DND-41 (cell line): ENCODE data around the gene NLGN2.

ENCODE experiments used
- ATAC-seq: fragments of 200-7000 bp; cut with Tn5 transposase; 3 replicates; pipeline ENCODE4 v1.9.1; 2021; ENCODE audit warnings: low read depth; ENCODE audit not compliant: insufficient read depth
- DNase-seq: peaks from one replicate; pipeline ENCODE4 v3.0.0-alpha.2; 2020
- H2AFZ ChIP-seq: 2 replicates; pipeline ENCODE4 v1.6.0; 2012; ENCODE audit warnings: low read depth, low read length
- H3K27ac ChIP-seq: 2 replicates; pipeline ENCODE4 v1.5.1; 2012; ENCODE audit warnings: low read length, inconsistent platforms
- H3K27me3 ChIP-seq: fragments of 200-600 bp; sonication (generic); 2 replicates; pipeline ENCODE4 v1.6.0; 2012; ENCODE audit warnings: low read length, mild to moderate bottlenecking, inconsistent platforms; ENCODE audit not compliant: insufficient read depth, poor library complexity
- H3K36me3 ChIP-seq: 2 replicates; pipeline ENCODE4 v1.5.1; 2012; ENCODE audit warnings: low read length, inconsistent platforms; ENCODE audit not compliant: insufficient read depth
- H3K4me1 ChIP-seq: 2 replicates; pipeline ENCODE4 v1.5.1; 2012; ENCODE audit warnings: mild to moderate bottlenecking, low read length; ENCODE audit not compliant: insufficient read depth
- H3K4me2 ChIP-seq: 2 replicates; pipeline ENCODE4 v1.6.0; 2012; ENCODE audit warnings: mild to moderate bottlenecking, moderate library complexity, low read length, inconsistent platforms; ENCODE audit not compliant: insufficient read depth
- H3K4me3 ChIP-seq, 2 experiments: fragments of 200-600 bp in 1 of 2; shearing (Covaris generic) in 1 of 2; 2 replicates each; pipeline ENCODE4 v1.5.1; 2012 to 2016; ENCODE audit warnings: inconsistent platforms in 2 of 2, low read length in 2 of 2, mild to moderate bottlenecking in 2 of 2, low read depth in 1 of 2, moderate library complexity in 1 of 2
- H3K79me2 ChIP-seq: 2 replicates; pipeline ENCODE4 v1.6.0; 2012; ENCODE audit warnings: low read length, inconsistent platforms; ENCODE audit not compliant: insufficient read depth
- H3K9ac ChIP-seq: 2 replicates; pipeline ENCODE4 v1.6.0; 2012; ENCODE audit warnings: low read depth, mild to moderate bottlenecking, inconsistent platforms, low read length, moderate library complexity
- H3K9me3 ChIP-seq: 2 replicates; pipeline ENCODE4 v1.5.1; 2012; ENCODE audit warnings: low read length, moderate library complexity, mild to moderate bottlenecking, inconsistent platforms; ENCODE audit not compliant: insufficient read depth, severe bottlenecking
- H4K20me1 ChIP-seq: 2 replicates; pipeline ENCODE4 v1.6.0; 2012; ENCODE audit warnings: low read length; ENCODE audit not compliant: insufficient read depth
- CTCF ChIP-seq: IDR thresholded peaks from 2 replicates; pipeline ENCODE4 v1.5.1; 2012; ENCODE audit warnings: borderline replicate concordance, low read length, moderate library complexity, mild to moderate bottlenecking; ENCODE audit not compliant: poor library complexity, severe bottlenecking; ENCODE audit errors: extremely low read depth
- EZH2 ChIP-seq: IDR thresholded peaks from 3 replicates; pipeline ENCODE4 v1.6.1; 2012; ENCODE audit warnings: borderline replicate concordance, low read depth, mild to moderate bottlenecking, moderate library complexity, low read length, inconsistent platforms; ENCODE audit not compliant: severe bottlenecking

Gene NLGN2

GRCh38 chr17:7418472-7419152 lies 11.0 kb downstream of the NLGN2 start:
- H3K9me3 ChIP-seq: no peaks in the 10 kb centered on the region
- DNase-seq (no peak), ATAC-seq (no peak)
- no peak overlapping the region for H3K4me3 ChIP-seq
- no peaks in the 10 kb centered on the region for H3K79me2 ChIP-seq
- no peak overlapping the region for H3K9ac ChIP-seq
- no peaks in the 10 kb centered on the region for H3K36me3 ChIP-seq
- H3K27ac ChIP-seq: no peak overlapping the region
- no peaks in the 10 kb centered on the region for H4K20me1 ChIP-seq
- H3K4me1 ChIP-seq: no peaks in the 10 kb centered on the region
- no peak overlapping the region for H2AFZ ChIP-seq
- H3K4me2 ChIP-seq: no peak overlapping the region
- no peak for TF ChIP-seq CTCF
- no peak for TF ChIP-seq EZH2
- no peaks in the 10 kb centered on the region for H3K27me3 ChIP-seq

GRCh38 chr17:7419819-7420610 lies 12.4 kb downstream of the NLGN2 start, which contains the start of gene SPEM1:
Gene SPEM1, plus strand, starts transcription at chr17:7420324. Its CDS starts 61 bp downstream, at chr17:7420385.
- Histone ChIP-seq H3K27ac (no peak within 1 kb of the TSS), H3K9me3 (no peaks in the 10 kb centered on the region), H3K36me3 (no peaks in the 10 kb centered on the region), H3K9ac (no peak within 1 kb of the TSS), H3K27me3 (no peaks in the 10 kb centered on the region), H4K20me1 (no peaks in the 10 kb centered on the region), H3K79me2 (no peaks in the 10 kb centered on the region), H3K4me1 (no peaks in the 10 kb centered on the region), H3K4me2 (no peak within 1 kb of the TSS), H2AFZ (no peak within 1 kb of the TSS), H3K4me3 (no peak within 1 kb of the TSS)
- ATAC-seq: no peak
- no peak for DNase-seq
- TF ChIP-seq EZH2 (no peak), CTCF (no peak)

- no peaks in the 10 kb centered on the region for H3K36me3 ChIP-seq
Observed at GRCh38 chr17:7421186-7421585, 13.5 kb downstream of the NLGN2 start.

More at GRCh38 chr17:7421186-7421585, 13.5 kb downstream of the NLGN2 start:
- no peaks in the 10 kb centered on the region for H3K9me3 ChIP-seq
- H3K4me2 ChIP-seq: no peak overlapping the region
- no peak overlapping the region for H2AFZ ChIP-seq
- H3K4me3 ChIP-seq: no peak overlapping the region
- H4K20me1 ChIP-seq: no peaks in the 10 kb centered on the region
- H3K79me2 ChIP-seq: no peaks in the 10 kb centered on the region
- H3K4me1 ChIP-seq: no peaks in the 10 kb centered on the region
- no peak overlapping the region for H3K27ac ChIP-seq
- DNase-seq (no peak), ATAC-seq (no peak)
- H3K9ac ChIP-seq: no peak overlapping the region
- H3K27me3 ChIP-seq: no peaks in the 10 kb centered on the region
- TF ChIP-seq EZH2: no peak
- no peak for TF ChIP-seq CTCF
